Measurements from ENCODE around the gene PIGR.

Gene PIGR

GRCh38 chr1:206946261-206946660, at the start of gene PIGR:
PIGR (minus strand) TSS chr1:206946466; CDS start chr1:206940531, 5,935 bp downstream.
- FAIRE-seq: no peak
- DNase-seq (ENCODE audit: low spot score): no peak

GRCh38 chr1:206992790-206993189, 46.5 kb upstream of the PIGR start:
- DNase-seq (ENCODE audit: low spot score) (no peak), FAIRE-seq (no peak)

GRCh38 chr1:206987873-206988272, 41.6 kb upstream of the PIGR start:
- no peak for FAIRE-seq
- DNase-seq (ENCODE audit: low spot score): no peak

- FAIRE-seq (no peak), DNase-seq (ENCODE audit: low spot score) (no peak)
Observed at GRCh38 chr1:206986885-206987284, 40.6 kb upstream of the PIGR start.

- FAIRE-seq: no peak
- DNase-seq (ENCODE audit: low spot score): no peak
Observed at GRCh38 chr1:206986402-206986801, 40.1 kb upstream of the PIGR start.

GRCh38 chr1:206985162-206985749, 39.0 kb upstream of the PIGR start:
- no peak for DNase-seq (ENCODE audit: low spot score)
- FAIRE-seq: no peak

- DNase-seq (ENCODE audit: low spot score): peak; percentile 73
- no peak for FAIRE-seq
Observed at GRCh38 chr1:206982216-206982615, 36.0 kb upstream of the PIGR start.

- peak; percentile 40 for DNase-seq (ENCODE audit: low spot score)
- no peak for FAIRE-seq
Observed at GRCh38 chr1:206979379-206980043, 33.2 kb upstream of the PIGR start.

- FAIRE-seq: no peak
Observed at GRCh38 chr1:206978259-206978658, 32.0 kb upstream of the PIGR start.

GRCh38 chr1:206975306-206975705, 29.0 kb upstream of the PIGR start:
- DNase-seq (ENCODE audit: low spot score) (no peak), FAIRE-seq (no peak)

More at GRCh38 chr1:206978259-206978658, 32.0 kb upstream of the PIGR start:
- no peak for DNase-seq (ENCODE audit: low spot score)

GRCh38 chr1:206974140-206974539, 27.9 kb upstream of the PIGR start:
- no peak for DNase-seq (ENCODE audit: low spot score)
- no peak for FAIRE-seq

GRCh38 chr1:206972728-206973127, 26.5 kb upstream of the PIGR start:
- no peak for FAIRE-seq

GRCh38 chr1:206971029-206971655, 24.9 kb upstream of the PIGR start:
- no peak for DNase-seq (ENCODE audit: low spot score)
- no peak for FAIRE-seq

More at GRCh38 chr1:206972728-206973127, 26.5 kb upstream of the PIGR start:
- no peak for DNase-seq (ENCODE audit: low spot score)

GRCh38 chr1:206970446-206970845, 24.2 kb upstream of the PIGR start, which contains the start of gene FCAMR:
FCAMR (minus strand) TSS chr1:206970460; CDS start chr1:206970125, 335 bp downstream.
- FAIRE-seq (no peak), DNase-seq (ENCODE audit: low spot score) (no peak)

GRCh38 chr1:206969090-206969489, 22.8 kb upstream of the PIGR start:
- DNase-seq (ENCODE audit: low spot score): no peak
- FAIRE-seq: no peak

GRCh38 chr1:206967096-206967849, 21.0 kb upstream of the PIGR start:
- FAIRE-seq (no peak), DNase-seq (ENCODE audit: low spot score) (peak; percentile 20)

GRCh38 chr1:206965781-206966180, 19.5 kb upstream of the PIGR start:
- no peak for FAIRE-seq
- DNase-seq (ENCODE audit: low spot score): no peak

GRCh38 chr1:206963740-206964139, 17.5 kb upstream of the PIGR start:
- no peak for FAIRE-seq
- no peak for DNase-seq (ENCODE audit: low spot score)

- no peak for FAIRE-seq
- DNase-seq (ENCODE audit: low spot score): no peak
Observed at GRCh38 chr1:206963119-206963712, 16.9 kb upstream of the PIGR start.

- FAIRE-seq: no peak
- no peak for DNase-seq (ENCODE audit: low spot score)
Observed at GRCh38 chr1:206962272-206962671, 16.0 kb upstream of the PIGR start.

- FAIRE-seq (no peak), DNase-seq (ENCODE audit: low spot score) (no peak)
Observed at GRCh38 chr1:206961668-206962067, 15.4 kb upstream of the PIGR start.
